HepG2 (cell line): ENCODE data around the gene GTF2H1. TPM values are rescaled to one million over a fixed set of nuclear protein-coding genes. Genes with fewer than 3 reads are reported as not detected.

Source experiments
- ATAC-seq: fragments of 200-7000 bp; cut with Tn5 transposase; 3 replicates; pipeline ENCODE4 v1.9.1; 2020; ENCODE audit warnings: mild to moderate bottlenecking, moderate library complexity
- BruUV-seq: library from RNA; stranded (reverse); fragments of 400-500 nt; replicated peaks from 2 replicates; lab custom pipeline; 2021; lab: Mats Ljungman, UMichigan
- CTCF ChIA-PET: fragments of 300-600 bp; formaldehyde crosslinking; extraction: SDS; loops from one replicate; lab custom pipeline; 2021; ENCODE audit warnings: low total read pairs, inconsistent platforms, low intra/inter-chr PET ratio; lab: Yijun Ruan, JAX
- POLR2A ChIA-PET: fragments of 350-600 bp; sonication (Branson Sonifier 250); formaldehyde crosslinking; loops from one replicate; lab custom pipeline; 2020; ENCODE audit warnings: antibody characterized with exemption, inconsistent platforms; lab: Yijun Ruan, JAX
- DNase-seq: peaks from one replicate; pipeline ENCODE4 v3.0.0-alpha.2; 2015; ENCODE audit warnings: low spot score
- FAIRE-seq: peaks from 3 replicates; lab custom pipeline; 2011; peaks lifted over from hg19 to GRCh38; lab: Jason Lieb, UNC
- H2AFZ ChIP-seq: one replicate; pipeline ENCODE4 v1.6.1; 2011; ENCODE audit warnings: low read length, inconsistent platforms
- H3K27ac ChIP-seq: fragments of 300-600 bp; 3 replicates; pipeline ENCODE4 v1.8.0; 2011; ENCODE audit warnings: mixed run types, mild to moderate bottlenecking, mixed read lengths, low read length, inconsistent platforms; ENCODE audit not compliant: insufficient read depth; ENCODE audit errors: extremely low read length
- H3K27me3 ChIP-seq, 2 experiments: fragments of 200-600 bp in 1 of 2; 2 replicates in 1 of 2; 3 replicates in 1 of 2; pipeline versions ENCODE4 v1.6.0 to v1.8.0; 2011; ENCODE audit warnings: low read length in 2 of 2, mild to moderate bottlenecking in 2 of 2, moderate library complexity in 2 of 2, inconsistent platforms in 1 of 2; ENCODE audit not compliant: insufficient read depth in 2 of 2, control insufficient read depth in 1 of 2
- H3K36me3 ChIP-seq, 2 experiments: fragments of 200-600 bp in 1 of 2; replicated peaks in 1 of 2; 2 replicates in 1 of 2; 3 replicates in 1 of 2; pipeline versions ENCODE4 v1.5.1 to v1.8.0; 2011; ENCODE audit warnings: low read length in 2 of 2, inconsistent platforms in 1 of 2; ENCODE audit not compliant: insufficient read depth in 2 of 2, control insufficient read depth in 1 of 2
- H3K4me1 ChIP-seq: 2 replicates; pipeline ENCODE4 v1.5.1; 2012; ENCODE audit warnings: low read length, inconsistent platforms; ENCODE audit not compliant: insufficient read depth
- H3K4me2 ChIP-seq: 2 replicates; pipeline ENCODE4 v1.6.0; 2011; ENCODE audit warnings: low read depth, low read length, inconsistent platforms
- H3K4me3 ChIP-seq, 3 experiments: fragments of 200-600 bp in 1 of 3; sonication (generic), shearing (Covaris generic) in 1 of 3; replicated peaks in 1 of 3; 2 replicates each; pipeline ENCODE4 v1.5.1; 2011 to 2016; ENCODE audit warnings: low read length in 3 of 3, inconsistent platforms in 2 of 3, low read depth in 2 of 3, mild to moderate bottlenecking in 2 of 3, control low read depth in 1 of 3, mixed read lengths in 1 of 3; ENCODE audit not compliant: insufficient read depth in 1 of 3
- H3K79me2 ChIP-seq: one replicate; pipeline ENCODE4 v1.6.1; 2011; ENCODE audit warnings: low read length, inconsistent platforms; ENCODE audit not compliant: insufficient read depth
- H3K9ac ChIP-seq: 2 replicates; pipeline ENCODE4 v1.6.0; 2011; ENCODE audit warnings: mild to moderate bottlenecking, low read depth, low read length, inconsistent platforms; ENCODE audit not compliant: insufficient read depth
- H3K9me3 ChIP-seq: 2 replicates; pipeline ENCODE4 v1.5.1; 2012; ENCODE audit warnings: mild to moderate bottlenecking, low read length
- H4K20me1 ChIP-seq: 2 replicates; pipeline ENCODE4 v1.6.0; 2011; ENCODE audit warnings: inconsistent platforms, mild to moderate bottlenecking, low read length, moderate library complexity; ENCODE audit not compliant: insufficient read depth
- CENPBD1 ChIP-seq: sonication (generic); formaldehyde crosslinking; IDR thresholded peaks from 2 replicates; pipeline ENCODE4 v1.8.0; 2022; ENCODE audit warnings: missing genetic modification reagents, low read depth, mild to moderate bottlenecking, borderline replicate concordance
- FOXJ3 ChIP-seq: sonication (generic); formaldehyde crosslinking; IDR thresholded peaks from 2 replicates; pipeline ENCODE4 v1.4.0; 2020; ENCODE audit warnings: missing genetic modification reagents, mild to moderate bottlenecking, borderline replicate concordance
- JDP2 ChIP-seq: sonication (generic); formaldehyde crosslinking; IDR thresholded peaks from 2 replicates; pipeline ENCODE4 v1.8.1; 2022; ENCODE audit warnings: missing genetic modification reagents, borderline replicate concordance
- MXD1 ChIP-seq: sonication (generic); formaldehyde crosslinking; IDR thresholded peaks from 2 replicates; pipeline ENCODE4 v1.4.0; 2020; ENCODE audit warnings: mild to moderate bottlenecking, missing genetic modification reagents
- RERE ChIP-seq: IDR thresholded peaks from 2 replicates; pipeline ENCODE4 v1.6.1; 2016; ENCODE audit warnings: low read depth, missing genetic modification reagents, missing compliant biosample characterization
- ZBTB8A ChIP-seq: sonication (generic); formaldehyde crosslinking; IDR thresholded peaks from 2 replicates; pipeline ENCODE4 v1.4.0; 2020; ENCODE audit warnings: mild to moderate bottlenecking, low read depth, missing genetic modification reagents, borderline replicate concordance
- ZNF383 ChIP-seq: sonication (generic); formaldehyde crosslinking; IDR thresholded peaks from 2 replicates; pipeline ENCODE4 v1.4.0; 2020; ENCODE audit warnings: missing genetic modification reagents, mild to moderate bottlenecking, borderline replicate concordance
- ZNF616 ChIP-seq: sonication (generic); formaldehyde crosslinking; IDR thresholded peaks from 2 replicates; pipeline ENCODE4 v1.5.0; 2020; ENCODE audit warnings: low read depth, mild to moderate bottlenecking, missing genetic modification reagents
- ZSCAN20 ChIP-seq: sonication (generic); formaldehyde crosslinking; IDR thresholded peaks from 2 replicates; pipeline ENCODE4 v1.4.0; 2020; ENCODE audit warnings: missing genetic modification reagents, mild to moderate bottlenecking, borderline replicate concordance
- WGBS: methylation state at CpG from one replicate; pipeline ENCODE4 v1.1.6; 2017; ENCODE audit warnings: low lambda C conversion rate; 5-methylcytosine and 5-hydroxymethylcytosine counted together
- in situ Hi-C: cut with HindIII; loops from 2 replicates; pipeline ENCODE4 v1.10.0; 2017; ENCODE audit warnings: low pct_unique_long_range_greater_than_20kb; ENCODE audit not compliant: extremely low pct_ligation_motif_present
- intact Hi-C: fragments of 100-400 bp; cut with micrococcal nuclease; formaldehyde crosslinking; loops from one replicate; pipeline ENCODE4 v1.10.0; 2022; ENCODE audit not compliant: unreplicated experiment
- polyA plus RNA-seq, 8 experiments: library from polyadenylated mRNA; depleted of rRNA in 3 of 8; stranded (reverse) in 7 of 8; unstranded in 1 of 8; fragments of >200 nt; fragmentation: Illumina TruSeq in 4 of 8; extraction: Trizol in 4 of 8; gene quantifications; 2 replicates each; pipeline versions ENCODE4 v1.2.1 to v1.2.3, GENCODE V29; 2011 to 2016; ENCODE audit warnings: low read depth in 4 of 8, missing spikeins in 1 of 8, mixed read lengths in 1 of 8; ENCODE audit not compliant: insufficient read depth in 1 of 8
- total RNA-seq, 5 experiments: library from RNA; depleted of rRNA; stranded (reverse); fragments of >200 nt; fragmentation: Illumina TruSeq; extraction: Trizol; gene quantifications; 2 replicates each; pipeline ENCODE4 v1.2.3, GENCODE V29; 2016; ENCODE audit warnings: low read depth in 1 of 5

The GTF2H1 gene
- total and polyA plus RNA-seq, 2 of the 13 experiments (the other 11 are each of a cell fraction or from before 2014, with no cell fraction given), result 15.7 to 51.4 TPM

DNA sequence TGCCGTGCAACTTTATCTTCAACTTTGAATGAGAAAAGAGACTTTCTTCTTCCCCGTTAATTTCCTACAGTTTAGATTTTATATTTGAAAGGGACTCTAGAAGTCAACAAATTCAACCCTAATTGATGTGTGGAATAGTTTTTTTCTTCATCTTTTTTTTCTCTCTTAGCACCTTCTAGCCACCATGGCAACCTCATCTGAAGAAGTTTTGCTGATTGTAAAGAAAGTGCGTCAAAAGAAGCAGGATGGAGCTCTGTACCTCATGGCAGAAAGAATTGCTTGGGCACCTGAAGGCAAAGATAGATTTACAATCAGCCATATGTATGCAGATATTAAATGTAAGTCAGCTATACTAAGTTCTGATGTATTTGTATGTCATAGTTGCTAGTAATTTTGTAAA lies 10.5 kb downstream of the GTF2H1 start (continued):
- TF ChIP-seq ZNF616, result no peak
- no peak for TF ChIP-seq RERE (CRISPR knock-in tag)

- no peaks in the 10 kb centered on the region for H3K27me3 ChIP-seq
- WGBS, result 97% methylated on average over 5 of the region's 5 CpGs
- TF ChIP-seq FOXJ3 (CRISPR knock-in tag) (no peak), ZSCAN20 (CRISPR knock-in tag) (no peak), JDP2 (CRISPR knock-in tag) (no peak), ZBTB8A (no peak), CENPBD1 (no peak), ZNF383 (CRISPR knock-in tag) (no peak), MXD1 (no peak)
- H3K27ac ChIP-seq, result no peak overlapping the region
- H3K4me3 ChIP-seq, result no peak overlapping the region
- ATAC-seq (no peak), DNase-seq (no peak), FAIRE-seq (no peak)
- in situ Hi-C loops, result no loop called here
- POLR2A ChIA-PET, result no interaction called here
- intact Hi-C loops, result no loop called here
- H3K36me3 ChIP-seq, result peaks cover 5 to 32% of the 10 kb centered on the region in 2 experiments; a peak in 4 of 5 replicates
- no peaks in the 10 kb centered on the region for H4K20me1 ChIP-seq
- H3K9me3 ChIP-seq, result no peaks in the 10 kb centered on the region
- no peaks in the 10 kb centered on the region for H3K4me1 ChIP-seq
- H3K79me2 ChIP-seq, result no peaks in the 10 kb centered on the region
- H2AFZ ChIP-seq, result no peak overlapping the region
- BruUV-seq, result TSS peak; percentile 23
- CTCF ChIA-PET, result no interaction called here
- no peak overlapping the region for H3K4me2 ChIP-seq
- H3K9ac ChIP-seq, result no peak overlapping the region
These were observed 25.2 kb downstream of the GTF2H1 start for GRCh38 chr11:18347471-18348125.
